Germinal center (tissue), 1 donor: ENCODE measurements around the gene CTAG1A.
"Not testable (repeated sequence)": the region's sequence is repeated elsewhere in the genome, so short reads cannot be mapped to it uniquely, and the experiment has no call there.

Experiments used
- DNase-seq: peaks from one replicate; pipeline ENCODE4 v3.0.0; 2012; ENCODE audit warnings: mixed read lengths, low spot score

CTAG1A gene

GRCh38 chrX:154619182-154619581 is 34.2 kb downstream of the CTAG1A start, which contains the start of gene CTAG1B:
Gene CTAG1B (minus strand): TSS chrX:154619282. CDS start chrX:154619218, 64 bp downstream.
- not testable (repeated sequence) for DNase-seq

DNA sequence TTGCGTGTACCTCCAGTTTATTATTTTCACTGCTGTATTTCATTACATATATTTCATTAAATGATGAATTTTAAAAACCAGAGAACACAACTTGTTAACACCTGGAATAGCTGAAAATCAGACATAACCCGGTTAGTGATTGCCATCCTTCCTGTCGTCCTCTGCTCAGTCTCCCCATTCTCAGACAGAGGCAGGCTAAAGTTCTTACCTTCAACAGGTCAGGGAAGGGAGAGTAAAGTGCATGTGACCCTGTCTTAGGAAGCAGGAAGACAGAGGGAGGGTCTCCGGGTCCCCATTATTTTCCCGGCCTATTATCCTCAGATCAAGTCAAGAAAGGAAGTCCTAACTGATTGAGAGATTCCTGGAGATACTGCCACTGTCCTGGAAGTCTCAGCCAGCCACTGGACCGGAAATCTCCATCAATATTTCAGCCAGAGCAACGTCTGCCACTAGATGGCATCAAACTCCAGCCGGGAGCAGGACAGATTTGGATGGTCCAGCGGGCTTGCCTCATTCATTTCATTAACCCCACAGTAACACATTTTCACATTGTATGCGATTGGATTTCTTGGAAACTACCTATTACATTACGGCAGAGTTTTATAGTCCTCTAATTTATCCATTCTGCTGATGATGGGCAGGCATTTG is 36.0 kb downstream of the CTAG1A start:
- DNase-seq = not testable (repeated sequence)

- not testable (repeated sequence) for DNase-seq
Observed at GRCh38 chrX:154628960-154629359, 44.0 kb downstream of the CTAG1A start.

DNA sequence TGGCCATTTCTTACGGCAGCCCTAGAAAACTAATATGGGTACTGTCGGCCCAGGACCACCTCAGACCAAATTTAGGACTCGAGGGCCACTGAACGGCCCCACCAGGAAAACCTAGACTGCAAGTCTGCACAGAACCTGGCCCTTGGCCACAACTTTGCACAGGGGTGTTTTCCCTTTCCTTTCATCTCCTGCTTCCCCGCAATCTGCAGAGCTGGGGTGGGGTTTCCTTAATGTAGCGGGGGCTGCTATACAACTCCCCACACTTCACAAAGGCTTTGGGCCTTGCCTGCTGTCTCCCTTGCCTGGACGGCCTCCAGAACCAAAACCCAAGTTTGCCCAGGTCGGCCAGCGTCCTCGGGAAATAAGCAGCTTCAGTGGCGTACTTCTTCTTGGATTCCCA is 46.0 kb downstream of the CTAG1A start:
- DNase-seq = not testable (repeated sequence)

DNA sequence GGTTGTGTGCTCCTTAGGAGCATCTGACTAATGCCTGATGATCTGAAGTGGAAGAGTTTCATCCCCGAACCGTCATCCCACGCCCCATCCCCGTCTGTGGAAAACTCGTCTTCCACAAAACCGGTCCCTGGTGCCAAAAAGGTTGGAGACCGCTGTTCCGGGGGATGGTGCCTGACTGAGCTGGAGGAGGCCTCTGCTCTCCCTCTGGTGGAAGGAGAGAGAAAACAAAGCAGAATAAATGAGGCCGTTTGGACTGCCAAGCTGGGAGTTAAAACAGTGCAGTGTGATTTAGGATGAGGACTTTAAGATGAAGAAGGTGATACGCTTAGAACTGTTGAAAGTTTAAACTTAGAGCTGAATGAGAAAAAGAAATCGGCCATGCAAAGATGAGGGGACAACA is 48.7 kb downstream of the CTAG1A start:
- DNase-seq = not testable (repeated sequence)
